GM12873 (cell line): Measurements from ENCODE around the gene CAMK2G.

Experiments
- CTCF ChIP-seq: IDR thresholded peaks from 2 replicates; pipeline ENCODE4 v1.5.1; 2012; ENCODE audit warnings: low read depth, mild to moderate bottlenecking, moderate library complexity, low read length, control low read depth; ENCODE audit not compliant: insufficient read depth; ENCODE audit errors: missing control alignments

The CAMK2G gene

GRCh38 chr10:73762915-73763314 lies 111.4 kb downstream of the CAMK2G start:
- no peak for TF ChIP-seq CTCF
